Type B pancreatic cell (in vitro differentiated cells): ENCODE measurements around the gene ZDHHC7. TPM values are rescaled to one million over a fixed set of nuclear protein-coding genes. Genes with fewer than 3 reads are reported as not detected.

Experiments
- DNase-seq: peaks from one replicate; pipeline ENCODE4 v3.0.0; 2021; ENCODE audit warnings: mixed read lengths; ENCODE audit not compliant: unreplicated experiment; ENCODE audit errors: extremely low spot score
- H3K27ac Mint-ChIP-seq: 2 replicates; pipeline ENCODE4 v1.8.0; 2021; ENCODE audit warnings: mild to moderate bottlenecking, mixed read lengths
- H3K27me3 Mint-ChIP-seq: 2 replicates; pipeline ENCODE4 v1.8.0; 2021; ENCODE audit warnings: mixed read lengths
- H3K36me3 Mint-ChIP-seq: 2 replicates; pipeline ENCODE4 v1.8.0; 2021; ENCODE audit warnings: mixed read lengths
- H3K4me1 Mint-ChIP-seq: one replicate; pipeline ENCODE4 v1.8.0; 2021; ENCODE audit warnings: mixed read lengths; ENCODE audit not compliant: unreplicated experiment
- H3K4me3 Mint-ChIP-seq: 2 replicates; pipeline ENCODE4 v1.8.0; 2021; ENCODE audit warnings: mild to moderate bottlenecking, mixed read lengths
- H3K9me3 Mint-ChIP-seq: 2 replicates; pipeline ENCODE4 v1.8.0; 2021; ENCODE audit warnings: mixed read lengths
- total RNA-seq: library from RNA; stranded (reverse); gene quantifications from 2 replicates; pipeline ENCODE4 v1.2.1, GENCODE V29; 2021; ENCODE audit warnings: low replicate concordance
- TF ChIP-seq, protein P1 (sequence below): fragments of 200-600 bp; sonication (generic); conservative IDR thresholded peaks from 2 replicates; pipeline ENCODE4 v1.5.0; 2021; ENCODE audit warnings: antibody characterized with exemption, mild to moderate bottlenecking

ZDHHC7 gene
- total RNA-seq, 1 donor from 2014 or later = 47.1 TPM

DNA sequence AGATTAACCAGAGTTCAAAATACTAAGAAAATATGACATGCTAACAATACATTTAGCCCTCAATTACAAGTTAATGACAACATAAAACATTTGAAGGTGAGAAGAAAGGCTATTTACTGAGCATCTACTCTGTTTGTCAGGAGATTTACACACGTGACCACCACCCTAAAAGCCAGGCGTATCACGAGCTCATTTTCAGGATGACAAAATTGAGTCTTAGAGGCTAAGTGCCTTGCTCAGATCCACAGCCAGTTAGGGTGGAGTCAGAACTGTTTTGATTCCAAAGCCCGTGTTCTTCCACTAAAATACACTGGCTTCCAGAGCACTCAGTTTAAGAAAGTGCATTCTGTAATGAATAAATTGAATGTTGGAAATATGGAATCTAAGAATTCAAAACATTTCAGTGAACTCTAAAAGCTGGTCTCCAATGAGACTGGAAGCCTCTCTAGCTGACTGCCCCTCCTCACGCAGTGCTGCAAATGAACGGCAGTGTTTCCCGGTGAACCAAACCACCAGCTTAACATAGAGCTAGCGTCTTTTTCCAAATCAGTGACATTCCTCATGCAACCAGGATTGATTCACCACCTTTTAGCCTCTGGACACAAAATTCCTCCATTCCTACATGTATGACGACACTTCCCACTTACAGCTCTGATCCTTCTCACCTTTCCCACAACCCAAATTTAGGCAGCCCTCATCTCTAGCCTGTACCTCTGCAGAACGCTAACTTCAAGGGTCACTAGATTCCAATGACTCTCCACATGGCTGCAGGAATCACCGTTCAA lies 5.9 kb downstream of the ZDHHC7 start:
- Mint-ChIP-seq H3K27me3 (no peaks in the 10 kb centered on the region), H3K36me3 (peaks cover 7% of the 10 kb centered on the region), H3K4me3 (peak overlapping the region; percentile 34), H3K27ac (peak overlapping the region; percentile 93), H3K9me3 (no peaks in the 10 kb centered on the region), H3K4me1 (peaks cover 52% of the 10 kb centered on the region)
- TF ChIP-seq, protein P1, sequence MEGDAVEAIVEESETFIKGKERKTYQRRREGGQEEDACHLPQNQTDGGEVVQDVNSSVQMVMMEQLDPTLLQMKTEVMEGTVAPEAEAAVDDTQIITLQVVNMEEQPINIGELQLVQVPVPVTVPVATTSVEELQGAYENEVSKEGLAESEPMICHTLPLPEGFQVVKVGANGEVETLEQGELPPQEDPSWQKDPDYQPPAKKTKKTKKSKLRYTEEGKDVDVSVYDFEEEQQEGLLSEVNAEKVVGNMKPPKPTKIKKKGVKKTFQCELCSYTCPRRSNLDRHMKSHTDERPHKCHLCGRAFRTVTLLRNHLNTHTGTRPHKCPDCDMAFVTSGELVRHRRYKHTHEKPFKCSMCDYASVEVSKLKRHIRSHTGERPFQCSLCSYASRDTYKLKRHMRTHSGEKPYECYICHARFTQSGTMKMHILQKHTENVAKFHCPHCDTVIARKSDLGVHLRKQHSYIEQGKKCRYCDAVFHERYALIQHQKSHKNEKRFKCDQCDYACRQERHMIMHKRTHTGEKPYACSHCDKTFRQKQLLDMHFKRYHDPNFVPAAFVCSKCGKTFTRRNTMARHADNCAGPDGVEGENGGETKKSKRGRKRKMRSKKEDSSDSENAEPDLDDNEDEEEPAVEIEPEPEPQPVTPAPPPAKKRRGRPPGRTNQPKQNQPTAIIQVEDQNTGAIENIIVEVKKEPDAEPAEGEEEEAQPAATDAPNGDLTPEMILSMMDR = no peak
- DNase-seq = no peak

DNA sequence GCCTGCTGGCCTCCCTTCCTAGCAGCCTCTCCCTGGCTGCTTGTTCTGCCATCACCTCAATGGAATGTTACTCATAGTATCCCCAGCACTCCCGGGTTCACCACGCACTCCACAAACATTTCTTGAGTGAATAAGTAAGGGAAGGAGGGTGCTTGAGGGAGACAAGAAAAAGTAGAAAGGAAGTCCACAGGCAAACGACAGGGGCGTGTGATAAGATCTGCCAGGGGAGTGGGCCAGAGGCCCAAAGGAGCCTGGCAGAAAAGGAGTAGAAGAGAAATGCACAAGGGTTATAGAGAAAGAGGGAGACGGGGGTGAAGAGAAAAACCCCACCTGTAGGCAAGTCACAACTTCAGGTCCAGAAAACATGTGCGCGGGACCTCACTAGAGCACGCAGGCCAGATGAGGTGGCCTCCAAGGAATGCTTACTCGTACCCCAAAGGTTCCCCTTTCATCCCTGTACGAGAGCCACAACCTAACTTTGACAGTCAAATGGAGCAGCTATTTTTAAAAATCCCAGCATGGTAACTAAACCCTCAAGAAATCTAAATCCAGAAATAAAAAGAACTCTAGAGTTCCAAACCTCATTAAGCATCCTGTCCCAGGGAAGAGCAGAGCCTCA lies 6.6 kb downstream of the ZDHHC7 start:
- Mint-ChIP-seq H3K4me1 (peaks cover 49% of the 10 kb centered on the region), H3K4me3 (peak overlapping the region; percentile 70)
- TF ChIP-seq, protein P1 = no peak

GRCh38 chr16:85003725-85004586 lies 7.4 kb downstream of the ZDHHC7 start:
- TF ChIP-seq, protein P1 = no peak
- peak overlapping the region; percentile 93 for H3K27ac Mint-ChIP-seq
- H3K9me3 Mint-ChIP-seq = no peaks in the 10 kb centered on the region
- DNase-seq = no peak
- peaks cover 12% of the 10 kb centered on the region for H3K36me3 Mint-ChIP-seq
- no peak overlapping the region for H3K4me3 Mint-ChIP-seq
- H3K27me3 Mint-ChIP-seq = no peaks in the 10 kb centered on the region
- H3K4me1 Mint-ChIP-seq = peaks cover 49% of the 10 kb centered on the region

More for the DNA sequence above, 6.6 kb downstream of the ZDHHC7 start:
- H3K9me3 Mint-ChIP-seq = no peaks in the 10 kb centered on the region
- peaks cover 7% of the 10 kb centered on the region for H3K36me3 Mint-ChIP-seq
- H3K27ac Mint-ChIP-seq = peak overlapping the region; percentile 93
- H3K27me3 Mint-ChIP-seq = no peaks in the 10 kb centered on the region
- no peak for DNase-seq

DNA sequence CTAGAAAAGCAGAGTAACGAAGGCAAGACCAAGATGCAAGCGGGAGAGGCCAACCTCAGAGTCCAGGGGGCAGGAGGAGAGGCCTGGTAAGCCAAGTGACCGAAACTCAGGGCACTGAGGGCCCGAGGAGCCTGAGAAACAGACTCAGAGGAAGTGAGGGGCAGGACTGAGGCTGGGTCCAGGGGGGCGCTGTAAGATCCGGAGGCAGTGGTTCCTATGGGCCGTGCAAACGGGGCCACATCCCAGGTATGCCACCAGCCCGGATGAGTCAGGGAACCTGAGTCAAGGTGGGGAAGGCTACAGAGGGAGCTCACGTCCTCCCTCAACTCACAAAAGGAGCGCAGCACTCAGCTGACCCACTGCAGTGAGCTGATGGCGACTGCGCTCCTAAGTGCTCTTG lies 8.3 kb downstream of the ZDHHC7 start:
- TF ChIP-seq, protein P1 = no peak
- H3K9me3 Mint-ChIP-seq = no peaks in the 10 kb centered on the region
- H3K27ac Mint-ChIP-seq = peak overlapping the region; percentile 53
- peaks cover 49% of the 10 kb centered on the region for H3K4me1 Mint-ChIP-seq
- H3K27me3 Mint-ChIP-seq = no peaks in the 10 kb centered on the region
- H3K4me3 Mint-ChIP-seq = peak overlapping the region; percentile 46
- DNase-seq = no peak
- H3K36me3 Mint-ChIP-seq = peaks cover 12% of the 10 kb centered on the region

DNA sequence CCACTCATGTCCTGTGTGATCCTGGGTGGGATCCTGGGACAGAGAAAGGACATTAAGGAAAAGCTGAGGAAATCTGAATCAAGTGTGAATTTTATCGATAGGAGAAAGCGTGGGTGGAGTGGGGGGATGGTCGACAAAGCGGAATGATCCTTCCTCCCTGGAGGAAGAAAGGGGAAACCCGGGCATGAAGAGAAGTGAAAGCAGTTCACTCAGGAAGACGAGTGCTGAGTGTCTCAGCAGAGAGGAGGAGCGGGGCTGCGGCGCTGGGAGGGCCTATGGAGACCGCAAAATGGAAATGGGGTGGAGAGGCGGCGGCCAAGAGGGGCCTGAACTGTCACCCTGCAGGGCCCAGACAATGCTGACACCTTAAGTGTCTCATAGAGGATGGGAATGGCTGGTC lies 8.7 kb downstream of the ZDHHC7 start:
- Mint-ChIP-seq H3K9me3 (no peaks in the 10 kb centered on the region), H3K4me3 (peak overlapping the region; percentile 46), H3K4me1 (peaks cover 48% of the 10 kb centered on the region), H3K27ac (peak overlapping the region; percentile 42), H3K36me3 (peaks cover 12% of the 10 kb centered on the region), H3K27me3 (no peaks in the 10 kb centered on the region)
- TF ChIP-seq, protein P1 = no peak
- DNase-seq = no peak
